ENCODE measurements around the gene PRICKLE4. TPM values are rescaled to one million over a fixed set of nuclear protein-coding genes. Genes with fewer than 3 reads are reported as not detected.

The PRICKLE4 gene
- total and polyA plus RNA-seq, 2 of the 13 experiments (the other 11 are each of a cell fraction or from before 2014, with no cell fraction given) = 0.92 to 1.2 TPM

- TF ChIP-seq NR2C2 (CRISPR knock-in tag; IDR thresholded peaks at IDR 0.05; ENCODE audit: borderline replicate concordance) = no peak
- TF ChIP-seq SOX13 (IDR thresholded peaks at IDR 0.05) = no peak
- TF ChIP-seq SOX13 (CRISPR knock-in tag; conservative IDR thresholded peaks at IDR 0.05 in 1 of 2, IDR thresholded peaks at IDR 0.05 in 1 of 2) = peak in 1 of 2 experiments; percentile 2; a peak in 1 of 4 replicates
- TF ChIP-seq HMG20B (CRISPR knock-in tag; conservative IDR thresholded peaks at IDR 0.05) = no peak
- TF ChIP-seq ZNF841 (CRISPR knock-in tag; IDR thresholded peaks at IDR 0.05; ENCODE audit: borderline replicate concordance) = peak; percentile 46; the same call in 1 of the 2 replicates
- no peak for TF ChIP-seq ZNF432 (CRISPR knock-in tag; IDR thresholded peaks at IDR 0.05; ENCODE audit: borderline replicate concordance)
- TF ChIP-seq ZNF709 (CRISPR knock-in tag; IDR thresholded peaks at IDR 0.05) = no peak
- TF ChIP-seq HES4 (CRISPR knock-in tag; IDR thresholded peaks at IDR 0.05; ENCODE audit: borderline replicate concordance) = peak; percentile 50; the same call in 1 of the 2 replicates
- peak; percentile 62; the same call in 1 of the 2 replicates for TF ChIP-seq HDAC1 (CRISPR knock-in tag; IDR thresholded peaks at IDR 0.05)
- no peak for TF ChIP-seq ISX (CRISPR knock-in tag; conservative IDR thresholded peaks at IDR 0.05)
- TF ChIP-seq ATF2 (CRISPR knock-in tag; IDR thresholded peaks at IDR 0.05) = no peak
- no peak for TF ChIP-seq SOX6 (IDR thresholded peaks at IDR 0.05)
- peak; percentile 44 for TF ChIP-seq SOX6 (CRISPR knock-in tag; IDR thresholded peaks at IDR 0.05)
- TF ChIP-seq ATF1 (CRISPR knock-in tag; IDR thresholded peaks at IDR 0.05) = no peak
- TF ChIP-seq ZSCAN31 (CRISPR knock-in tag; IDR thresholded peaks at IDR 0.05; ENCODE audit: low read depth) = peak; percentile 83
- 0 out of 2 replicates have a peak, but pooled peaks have one; percentile 17 for TF ChIP-seq ZNF552 (CRISPR knock-in tag; IDR thresholded peaks at IDR 0.05; ENCODE audit: borderline replicate concordance)
- TF ChIP-seq MED13 (CRISPR knock-in tag; IDR thresholded peaks at IDR 0.05) = no peak
- TF ChIP-seq POLR2A (IDR thresholded peaks at IDR 0.05; ENCODE audit: insufficient read depth in 1 of 2, low read depth in 2 of 2, low read length in 2 of 2) = no peak
- TF ChIP-seq MAX (IDR thresholded peaks at IDR 0.05) = no peak
- no peak for TF ChIP-seq ZNF382 (CRISPR knock-in tag; IDR thresholded peaks at IDR 0.05; ENCODE audit: borderline replicate concordance)
- no peak for TF ChIP-seq MLX (CRISPR knock-in tag; IDR thresholded peaks at IDR 0.05)
- no peak for TF ChIP-seq USF2 (IDR thresholded peaks at IDR 0.05; ENCODE audit: low read depth, low read length)
- TF ChIP-seq USF2 (CRISPR knock-in tag; IDR thresholded peaks at IDR 0.05; ENCODE audit: borderline replicate concordance) = no peak
- no peak for TF ChIP-seq SRSF1 (optimal IDR thresholded peaks at IDR 0.05; ENCODE audit: low read depth, low read length)
- TF ChIP-seq ZNF572 (CRISPR knock-in tag; IDR thresholded peaks at IDR 0.05) = no peak
- no peak for TF ChIP-seq ZMAT5 (CRISPR knock-in tag; IDR thresholded peaks at IDR 0.05; ENCODE audit: borderline replicate concordance, low read depth)
- TF ChIP-seq RFX1 (IDR thresholded peaks at IDR 0.05) = no peak
These were observed 46.6 kb upstream of the PRICKLE4 start (continued) for GRCh38 chr6:41733707-41734665.

Data from HepG2 (cell line).